GM12873 (cell line): ENCODE data around the gene BAIAP3.
A peak's percentile ranks its signal among the peaks of the same experiment; 100 is the strongest.

Source experiments
- TF ChIP-seq, protein P1 (sequence below): IDR thresholded peaks from 2 replicates; pipeline ENCODE4 v1.5.1; 2012; ENCODE audit warnings: low read depth, mild to moderate bottlenecking, moderate library complexity, low read length, control low read depth; ENCODE audit not compliant: insufficient read depth; ENCODE audit errors: missing control alignments

BAIAP3 gene

DNA sequence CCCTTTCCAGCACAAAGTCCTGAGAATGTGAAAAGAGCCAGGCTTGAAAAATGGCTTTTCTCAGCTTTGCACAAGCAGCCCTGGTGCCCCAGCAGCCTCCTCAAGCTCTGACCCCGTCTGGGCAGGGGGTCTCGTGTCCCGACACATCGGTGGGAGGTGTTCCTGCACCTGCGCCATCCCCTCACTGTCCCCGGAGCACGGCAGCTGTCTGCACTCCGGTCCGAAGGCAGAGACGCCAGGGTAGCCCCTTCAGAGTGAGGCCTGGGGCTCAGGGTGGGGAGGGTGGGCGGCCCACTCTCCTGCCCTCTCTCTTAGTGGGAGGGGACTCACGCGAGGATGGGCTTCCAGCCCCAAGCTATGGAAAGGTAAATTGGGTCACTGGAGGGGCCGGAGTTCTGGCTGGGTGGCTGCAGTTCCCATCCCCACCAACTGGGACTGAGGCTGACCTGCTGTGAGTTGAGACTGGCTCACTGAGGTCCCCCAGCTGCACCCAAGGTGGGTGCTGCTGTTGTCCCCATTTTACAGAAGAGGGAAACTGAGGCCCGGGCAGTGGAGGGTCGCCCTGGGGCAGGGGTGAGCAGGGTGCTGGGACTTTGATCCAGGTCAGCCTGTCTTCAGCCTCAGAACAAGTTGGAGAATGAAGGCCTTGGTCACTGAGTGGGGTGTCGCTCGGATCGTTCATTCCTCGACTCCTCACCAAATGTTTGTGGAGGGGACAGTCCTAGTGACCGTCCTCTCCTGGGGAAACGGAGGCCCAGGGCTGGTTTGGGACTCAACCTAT is 2.3 kb upstream of the BAIAP3 start:
- TF ChIP-seq, protein P1, sequence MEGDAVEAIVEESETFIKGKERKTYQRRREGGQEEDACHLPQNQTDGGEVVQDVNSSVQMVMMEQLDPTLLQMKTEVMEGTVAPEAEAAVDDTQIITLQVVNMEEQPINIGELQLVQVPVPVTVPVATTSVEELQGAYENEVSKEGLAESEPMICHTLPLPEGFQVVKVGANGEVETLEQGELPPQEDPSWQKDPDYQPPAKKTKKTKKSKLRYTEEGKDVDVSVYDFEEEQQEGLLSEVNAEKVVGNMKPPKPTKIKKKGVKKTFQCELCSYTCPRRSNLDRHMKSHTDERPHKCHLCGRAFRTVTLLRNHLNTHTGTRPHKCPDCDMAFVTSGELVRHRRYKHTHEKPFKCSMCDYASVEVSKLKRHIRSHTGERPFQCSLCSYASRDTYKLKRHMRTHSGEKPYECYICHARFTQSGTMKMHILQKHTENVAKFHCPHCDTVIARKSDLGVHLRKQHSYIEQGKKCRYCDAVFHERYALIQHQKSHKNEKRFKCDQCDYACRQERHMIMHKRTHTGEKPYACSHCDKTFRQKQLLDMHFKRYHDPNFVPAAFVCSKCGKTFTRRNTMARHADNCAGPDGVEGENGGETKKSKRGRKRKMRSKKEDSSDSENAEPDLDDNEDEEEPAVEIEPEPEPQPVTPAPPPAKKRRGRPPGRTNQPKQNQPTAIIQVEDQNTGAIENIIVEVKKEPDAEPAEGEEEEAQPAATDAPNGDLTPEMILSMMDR: peak; percentile 17

DNA sequence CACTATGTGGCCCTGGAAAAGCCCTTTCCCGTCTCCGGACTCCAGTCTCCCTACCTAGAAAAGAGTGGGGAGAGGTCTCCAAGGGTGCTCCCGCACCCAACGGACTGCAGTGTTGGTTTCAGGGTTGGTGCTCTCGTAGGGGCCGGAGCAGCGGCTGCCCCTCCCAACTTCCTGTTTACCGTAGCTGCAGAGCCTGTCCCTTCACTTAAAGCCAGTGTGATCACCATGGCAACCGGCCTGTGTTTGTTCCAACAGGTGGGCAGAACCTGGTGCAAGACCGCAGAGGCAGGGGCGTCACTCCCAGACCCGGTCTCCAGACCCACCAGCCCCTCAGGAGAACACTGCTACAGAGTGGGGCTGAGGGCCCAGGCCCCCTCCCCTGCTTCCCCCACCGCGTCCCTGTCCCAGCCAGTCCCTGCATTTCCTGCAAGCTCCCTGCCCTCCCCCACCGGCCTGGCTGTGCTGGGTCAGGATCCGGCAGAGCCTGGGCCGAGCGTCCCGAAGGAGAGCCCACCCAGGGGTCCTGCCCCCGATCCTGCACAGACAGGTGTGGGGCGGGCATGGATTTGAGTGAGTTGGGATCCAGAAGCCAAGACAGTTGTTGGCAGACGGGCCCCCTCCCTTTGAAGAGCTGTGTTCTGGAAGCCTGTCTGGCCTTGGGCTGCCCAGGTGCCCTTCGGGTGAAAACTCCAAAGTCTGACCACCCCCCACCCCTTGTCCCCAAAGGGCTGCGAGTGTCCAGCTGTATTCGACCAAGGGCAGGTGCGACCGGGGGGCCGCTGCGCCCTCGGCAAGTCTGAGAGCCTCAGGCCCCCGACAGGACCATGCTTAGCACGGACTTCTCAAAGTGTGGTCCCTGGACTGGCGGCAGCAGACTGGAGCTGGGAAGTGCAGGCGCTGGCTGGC is 1.5 kb upstream of the BAIAP3 start:
- TF ChIP-seq, protein P1: no peak

DNA sequence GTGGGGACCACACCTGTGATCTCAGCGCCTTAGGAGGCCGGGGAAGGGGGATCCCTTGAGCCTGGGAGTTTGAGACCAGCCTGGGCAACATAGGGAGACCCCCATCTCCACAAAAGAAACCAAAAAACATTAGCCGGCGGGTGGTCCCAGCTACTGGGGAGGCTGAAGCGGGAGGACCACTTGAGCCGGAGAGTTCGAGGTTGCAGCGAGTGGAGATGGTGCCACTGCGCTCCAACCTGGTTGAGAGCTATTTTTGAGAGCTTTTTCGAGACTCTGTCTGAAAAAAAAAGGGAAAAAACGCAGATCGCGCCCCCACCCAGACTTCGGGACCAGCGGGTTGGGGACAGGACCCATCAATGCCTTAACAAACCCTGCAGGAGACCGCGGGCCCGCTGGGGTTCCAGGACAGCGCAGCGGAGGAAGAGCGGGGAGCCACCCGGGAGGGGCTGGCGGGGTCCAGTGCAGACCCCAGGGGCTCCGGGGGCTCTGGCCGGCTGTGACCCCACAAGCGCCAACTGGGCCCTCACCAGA is 762 bp upstream of the BAIAP3 start:
- TF ChIP-seq, protein P1: no peak

DNA sequence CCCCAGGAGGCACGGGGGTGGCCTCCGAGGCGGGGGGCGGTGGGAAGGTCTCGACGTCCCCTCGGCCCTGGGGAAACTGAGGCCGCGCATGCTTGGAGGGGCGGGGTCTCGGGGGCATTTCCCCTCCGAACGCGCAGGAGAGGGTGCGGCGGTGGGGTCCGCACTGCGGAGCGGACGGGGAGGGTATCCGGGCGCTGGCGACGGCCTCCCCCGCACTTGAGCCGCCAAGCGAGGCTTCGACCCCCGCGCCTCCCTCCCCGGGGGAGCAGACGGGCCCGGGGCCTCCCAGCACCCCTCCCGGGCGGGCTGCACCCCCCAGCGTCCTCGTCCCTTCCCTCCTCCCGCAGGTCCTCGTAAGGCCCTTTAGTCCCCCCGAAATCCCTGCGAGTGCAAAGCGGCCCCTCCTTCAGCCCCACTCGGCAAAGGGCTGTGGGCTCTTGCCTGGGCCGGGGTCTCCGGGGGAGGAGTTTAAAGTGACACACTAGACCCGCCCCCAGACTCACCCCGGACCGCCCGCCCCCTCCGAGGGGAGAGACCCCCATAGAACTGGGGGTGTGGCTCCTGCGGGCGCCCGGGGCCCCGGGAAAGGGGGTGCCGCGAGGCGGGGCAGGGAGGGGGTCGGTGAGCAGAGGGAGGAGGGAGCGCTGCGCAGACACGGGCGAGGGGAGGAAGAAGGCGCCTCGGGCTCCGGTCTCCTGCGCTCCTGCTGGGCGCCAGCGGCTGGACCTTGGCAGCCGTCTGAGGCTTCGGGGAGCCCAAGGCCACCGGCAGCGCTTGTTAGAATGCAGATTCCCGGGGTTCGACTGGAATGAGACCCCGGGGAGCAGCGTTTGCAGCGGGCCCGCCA is 632 bp downstream of the BAIAP3 start:
- TF ChIP-seq, protein P1: no peak

DNA sequence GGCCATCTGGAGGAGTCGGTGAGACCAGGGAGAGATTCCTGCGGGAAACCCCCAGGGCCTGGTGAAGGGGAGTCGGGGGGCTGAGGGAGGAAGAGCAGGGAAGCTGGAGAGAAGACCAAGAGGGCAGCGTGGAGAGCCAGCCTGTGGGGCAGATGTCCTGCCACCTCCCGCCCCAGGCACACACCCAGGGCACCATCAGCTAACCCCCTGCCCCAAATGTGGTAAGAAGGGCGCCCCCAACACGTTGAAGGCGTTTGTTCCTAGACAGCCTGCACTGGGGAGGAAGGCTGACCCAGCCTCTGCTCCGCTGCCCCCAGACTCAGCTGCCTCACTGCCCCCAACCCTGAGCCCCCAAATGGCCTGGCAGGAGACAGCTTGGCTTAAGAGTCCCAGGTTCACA is 1.3 kb downstream of the BAIAP3 start:
- TF ChIP-seq, protein P1: no peak

DNA sequence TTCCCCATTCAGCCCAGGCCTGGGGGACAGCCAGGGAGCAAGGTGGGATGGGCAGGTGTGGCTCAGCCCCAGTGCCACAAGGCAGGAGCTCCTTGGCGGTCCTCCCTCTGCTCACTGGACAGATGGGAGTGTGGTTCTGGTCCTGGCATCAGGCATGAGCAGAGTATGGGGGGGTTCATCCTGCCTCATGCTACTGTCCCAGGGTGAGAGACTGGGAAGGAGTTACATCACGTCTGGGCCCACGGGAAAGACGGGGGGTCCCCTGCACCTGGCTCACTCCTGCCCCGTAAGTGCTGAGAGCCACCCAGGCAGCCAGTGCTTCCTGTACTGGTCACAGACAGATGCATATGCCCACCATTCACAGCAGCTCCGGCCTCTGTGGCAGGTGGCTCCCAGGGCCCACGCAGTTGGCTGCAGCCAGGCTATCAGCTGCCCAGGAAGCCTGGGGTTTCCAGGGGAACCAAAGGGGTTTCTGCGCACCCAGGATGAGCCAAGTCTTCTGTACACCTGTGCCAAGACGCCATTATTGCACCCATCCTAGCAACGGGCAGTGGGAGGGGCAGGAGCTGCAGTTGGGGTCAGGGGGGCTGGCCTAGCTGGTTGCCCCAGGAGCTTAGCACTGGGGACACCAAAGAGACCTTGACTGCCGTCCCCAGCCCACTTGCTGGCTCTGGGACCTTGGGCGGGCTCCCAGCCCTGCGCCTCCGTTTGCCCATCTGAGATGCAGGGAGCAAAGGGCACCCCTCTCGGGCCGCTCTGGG is 1.9 kb downstream of the BAIAP3 start:
- TF ChIP-seq, protein P1: no peak
